ENCODE measurements around the gene CSNK1G1. TPM values are rescaled to one million over a fixed set of nuclear protein-coding genes. Genes with fewer than 3 reads are reported as not detected.
"Not testable (repeated sequence)": the region's sequence is repeated elsewhere in the genome, so short reads cannot be mapped to it uniquely, and the experiment has no call there.

The CSNK1G1 gene
- total and polyA plus RNA-seq, 2 of the 4 experiments (the other 2 are of a cell fraction), result 7.4 to 29.4 TPM

GRCh38 chr15:64217429-64217750 is 138.6 kb downstream of the CSNK1G1 start:
- H4K5ac ChIP-seq (ENCODE audit: low read depth, low read length); H3K23ac ChIP-seq (ENCODE audit: low read depth, low read length); H3K9ac ChIP-seq (ENCODE audit: low read depth, low read length); H4K8ac ChIP-seq (ENCODE audit: low read depth in 2 of 2, low read length in 2 of 2); H3K56ac ChIP-seq (ENCODE audit: extremely low read depth, insufficient read depth, low read length); H3K4me3 ChIP-seq (ENCODE audit: insufficient read depth, low read depth, low read length); CTCF ChIA-PET; H3K9me1 ChIP-seq (ENCODE audit: insufficient read depth, low read length); H3K4ac ChIP-seq (ENCODE audit: low read depth, low read length); H3K4me2 ChIP-seq (ENCODE audit: low read depth, low read length); H3K14ac ChIP-seq (replicated peaks; ENCODE audit: low read depth, low read length); BruUV-seq (replicated peaks); H2BK120ac ChIP-seq (ENCODE audit: low read depth, low read length); H3K27me3 ChIP-seq (ENCODE audit: control insufficient read depth, insufficient read depth, low read length); H2BK20ac ChIP-seq (ENCODE audit: low read depth, low read length); H2AFZ ChIP-seq (replicated peaks; ENCODE audit: low read length, poor library complexity); H3K9me3 ChIP-seq (ENCODE audit: control insufficient read depth, insufficient read depth, low read length); DNase-seq; dilution Hi-C loops (cut with HindIII; ENCODE audit: low sequenced_read_pairs, unreplicated experiment); H2AK9ac ChIP-seq (replicated peaks; ENCODE audit: low read depth, low read length, poor library complexity); in situ Hi-C loops (cut with MboI; ENCODE audit: low sequenced_read_pairs); H4K91ac ChIP-seq (ENCODE audit: insufficient read depth, low read depth, low read length); H3K4me1 ChIP-seq (ENCODE audit: control insufficient read depth, insufficient read depth, low read length); intact Hi-C loops (cut with micrococcal nuclease); H3K27ac ChIP-seq (ENCODE audit: insufficient read depth, low read length); H3K36me3 ChIP-seq (ENCODE audit: control insufficient read depth, insufficient read depth, low read length); POLR2A ChIA-PET (ENCODE audit: unreplicated experiment); H2BK5ac ChIP-seq (ENCODE audit: low read depth, low read length, poor library complexity, severe bottlenecking); H4K20me1 ChIP-seq (ENCODE audit: insufficient read depth, low read length); ATAC-seq (ENCODE audit: low read depth); H2AK5ac ChIP-seq (ENCODE audit: low read depth, low read length); H2BK15ac ChIP-seq (ENCODE audit: low read depth, low read length); H3K18ac ChIP-seq (ENCODE audit: low read depth, low read length): not testable (repeated sequence)
- WGBS, 2 experiments (ENCODE audit: extremely low coverage in 2 of 2, insufficient read length in 1 of 2), result no CpG with 5 or more reads among the region's 5 CpGs
- H3K79me1 ChIP-seq (ENCODE audit: low read depth in 1 of 2, low read length in 2 of 2), result peaks cover 3 to 47% of the 10 kb centered on the region in 2 experiments; a peak in 3 of 4 replicates
